GM21515 (cell line): ENCODE measurements around the gene CDKN1A.
"Not testable (repeated sequence)": the region's sequence is repeated elsewhere in the genome, so short reads cannot be mapped to it uniquely, and the experiment has no call there.

Experiments
- ATAC-seq: cut with Tn5 transposase; IDR thresholded peaks from one replicate; pipeline ENCODE4 v1.9.1; 2021; ENCODE audit not compliant: unreplicated experiment

The CDKN1A gene

GRCh38 chr6:36718560-36718959, 40.0 kb downstream of the CDKN1A start:
- ATAC-seq = no peak

DNA sequence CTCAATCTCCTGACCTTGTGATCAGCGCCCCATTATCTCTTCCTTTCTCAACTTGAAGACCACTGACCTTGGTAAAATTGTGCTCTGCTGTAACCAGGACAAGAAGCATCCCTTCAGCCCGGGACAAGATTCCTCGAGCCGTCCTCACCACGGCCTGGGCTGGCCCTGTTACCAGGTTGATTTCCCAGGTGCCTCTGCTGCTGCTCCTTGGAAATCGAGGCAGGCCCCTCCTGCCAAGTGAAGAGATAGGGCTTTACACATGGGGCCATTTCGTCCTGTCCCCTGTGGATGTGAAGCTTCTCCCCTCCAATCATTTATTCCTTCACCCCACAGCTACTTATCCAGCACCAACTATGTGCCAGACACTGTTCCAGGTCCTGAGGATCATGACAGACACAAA, 40.6 kb downstream of the CDKN1A start:
- ATAC-seq = no peak

DNA sequence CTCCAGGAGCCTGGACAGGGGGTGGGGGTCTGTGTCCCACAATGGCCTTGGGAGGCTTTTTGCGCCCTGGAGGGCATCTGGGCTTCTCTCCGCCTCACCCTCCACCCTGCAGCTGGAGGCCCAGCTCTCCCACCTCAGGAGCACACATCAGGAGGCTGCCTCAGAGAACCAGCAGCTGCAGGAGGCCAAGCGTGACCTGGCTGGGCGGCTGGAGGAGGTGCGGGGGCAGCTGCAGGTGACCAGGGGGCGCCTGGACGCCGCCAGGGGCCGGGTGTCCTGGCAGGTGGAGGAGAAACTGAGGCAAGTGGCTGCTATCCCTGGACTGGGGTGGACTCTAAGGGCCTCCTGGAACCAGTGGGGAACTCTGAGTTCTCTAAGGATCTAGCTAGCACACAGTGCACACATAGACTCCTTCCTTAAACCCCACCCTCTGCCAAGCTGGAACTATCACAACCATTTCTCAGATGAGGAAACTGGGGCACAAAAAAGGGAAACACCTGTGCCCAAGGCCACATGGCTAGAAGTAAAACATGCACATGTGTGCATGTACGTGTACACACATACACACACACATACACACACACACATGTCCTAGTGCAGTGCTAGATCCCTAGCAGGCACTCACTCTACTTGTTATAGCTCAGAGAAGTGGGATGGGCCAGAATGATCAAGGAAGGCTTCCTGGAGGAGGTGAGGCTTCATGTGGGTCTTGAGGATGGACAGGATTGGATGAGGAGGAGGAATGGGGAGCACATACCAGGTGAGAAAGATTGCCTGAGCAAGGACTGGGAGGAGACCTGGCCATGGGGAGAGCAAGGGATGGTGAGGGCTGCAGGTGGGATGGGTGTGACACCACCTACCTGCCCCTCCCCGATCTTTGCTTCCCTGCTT, 42.0 kb downstream of the CDKN1A start:
- ATAC-seq = no peak

DNA sequence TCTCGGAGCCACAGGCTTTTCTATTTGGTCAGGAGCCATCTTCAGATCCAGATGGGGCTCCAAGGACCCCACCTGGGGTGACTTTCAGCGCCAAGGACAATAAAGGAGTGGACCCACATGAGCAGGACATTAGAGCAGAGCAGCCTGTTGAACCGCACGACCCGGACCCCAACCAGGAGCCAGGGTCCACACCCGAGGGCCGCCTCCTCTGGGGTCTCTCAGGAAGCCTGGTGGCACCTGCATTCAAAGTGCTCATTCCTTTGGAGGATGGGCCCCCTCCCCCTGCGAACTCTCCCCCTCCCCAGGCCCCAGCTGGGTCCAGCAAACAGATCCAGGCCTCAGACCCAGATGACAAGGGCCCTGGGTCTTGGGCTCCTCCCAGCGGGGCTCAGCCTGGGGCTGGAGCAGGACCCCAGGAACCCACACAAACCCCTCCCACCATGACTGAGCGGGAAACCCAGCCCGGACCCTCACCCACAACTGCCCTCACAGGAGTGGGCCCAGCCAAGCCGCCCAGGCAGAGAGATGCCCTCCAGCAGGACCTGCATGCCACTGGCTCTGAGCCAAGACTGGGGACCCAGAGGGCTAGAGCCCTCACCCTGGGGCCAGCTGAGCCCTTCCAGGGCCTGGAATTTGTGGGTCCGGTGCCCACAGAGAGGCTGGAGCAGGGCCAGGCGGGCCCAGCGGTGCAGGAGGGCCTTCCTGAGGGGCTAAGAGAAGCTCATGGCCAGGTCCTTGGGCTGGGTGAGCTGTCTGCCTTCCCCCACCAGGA, 43.0 kb downstream of the CDKN1A start:
- no peak for ATAC-seq

DNA sequence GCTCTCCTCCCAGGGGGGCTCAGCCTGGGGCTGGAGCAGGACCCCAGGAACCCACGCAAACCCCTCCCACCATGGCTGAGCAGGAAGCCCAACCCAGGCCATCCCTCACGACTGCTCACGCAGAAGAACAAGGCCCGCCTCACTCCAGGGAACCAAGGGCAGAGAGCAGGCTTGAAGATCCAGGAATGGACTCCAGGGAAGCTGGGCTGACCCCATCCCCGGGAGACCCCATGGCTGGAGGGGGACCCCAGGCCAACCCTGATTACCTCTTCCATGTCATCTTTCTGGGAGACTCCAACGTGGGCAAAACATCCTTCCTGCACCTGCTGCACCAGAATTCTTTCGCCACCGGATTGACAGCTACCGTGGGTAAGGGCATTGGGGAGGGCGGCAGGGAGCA, 43.9 kb downstream of the CDKN1A start:
- ATAC-seq = no peak

GRCh38 chr6:36722879-36723278, 44.4 kb downstream of the CDKN1A start:
- ATAC-seq = no peak

GRCh38 chr6:36723992-36724391, 45.5 kb downstream of the CDKN1A start:
- not testable (repeated sequence) for ATAC-seq

DNA sequence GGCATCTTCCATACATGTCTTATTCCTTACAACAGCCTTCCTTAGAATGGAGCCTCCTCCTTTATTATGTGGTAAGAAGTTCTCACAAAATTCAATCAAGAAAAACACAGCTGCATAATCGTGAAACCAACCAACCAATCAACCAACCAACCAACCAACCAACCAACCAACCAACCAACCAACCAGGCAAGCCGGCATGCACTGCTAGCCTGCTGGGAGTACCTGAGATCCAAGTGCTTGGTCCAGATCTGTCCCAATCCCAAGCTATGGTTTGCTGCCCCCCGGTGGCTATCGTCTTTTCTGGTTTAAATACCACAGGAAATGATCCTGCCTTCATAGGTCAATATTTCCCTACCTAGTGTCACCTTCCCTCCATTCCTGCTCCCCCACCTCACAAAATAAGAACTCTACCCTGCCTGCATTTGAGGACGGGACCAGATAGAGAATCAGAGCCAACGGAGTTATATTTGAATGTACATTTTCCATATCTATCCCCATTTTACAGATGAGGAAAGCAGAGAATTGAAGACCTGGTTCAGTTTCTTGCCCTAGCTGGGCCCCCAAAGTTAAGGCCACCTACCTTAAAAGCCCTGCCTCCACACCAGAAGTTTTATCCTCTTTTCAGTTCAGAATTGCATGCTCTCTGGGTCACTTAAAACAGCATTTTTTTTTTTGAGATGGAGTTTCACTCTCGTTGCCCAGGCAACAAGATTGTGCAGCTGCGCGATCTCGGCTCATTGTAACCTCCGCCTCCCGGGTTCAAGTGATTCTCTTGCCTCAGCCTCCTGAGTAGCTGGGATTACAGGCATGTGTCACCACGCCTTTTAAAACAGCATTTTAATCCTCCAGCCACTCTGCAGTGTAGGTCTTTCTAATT, 46.2 kb downstream of the CDKN1A start:
- no peak for ATAC-seq

DNA sequence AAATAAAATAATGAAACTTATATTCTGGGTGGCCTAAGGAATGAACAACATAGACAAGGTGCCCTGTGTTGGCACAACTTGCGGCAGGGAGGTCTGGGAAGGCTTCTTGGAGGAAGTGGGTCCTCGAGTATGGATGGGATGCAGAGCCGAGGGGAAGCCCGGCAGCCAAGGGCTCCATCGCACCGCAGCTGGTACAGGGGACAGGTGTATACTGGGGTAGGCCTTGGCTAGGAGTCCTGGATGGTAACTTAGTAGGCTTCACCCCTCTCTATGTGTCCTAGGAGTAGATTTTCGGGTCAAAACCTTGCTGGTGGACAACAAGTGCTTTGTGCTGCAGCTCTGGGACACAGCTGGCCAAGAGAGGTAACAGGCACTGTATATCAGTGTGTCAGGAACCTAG, 47.1 kb downstream of the CDKN1A start:
- no peak for ATAC-seq

DNA sequence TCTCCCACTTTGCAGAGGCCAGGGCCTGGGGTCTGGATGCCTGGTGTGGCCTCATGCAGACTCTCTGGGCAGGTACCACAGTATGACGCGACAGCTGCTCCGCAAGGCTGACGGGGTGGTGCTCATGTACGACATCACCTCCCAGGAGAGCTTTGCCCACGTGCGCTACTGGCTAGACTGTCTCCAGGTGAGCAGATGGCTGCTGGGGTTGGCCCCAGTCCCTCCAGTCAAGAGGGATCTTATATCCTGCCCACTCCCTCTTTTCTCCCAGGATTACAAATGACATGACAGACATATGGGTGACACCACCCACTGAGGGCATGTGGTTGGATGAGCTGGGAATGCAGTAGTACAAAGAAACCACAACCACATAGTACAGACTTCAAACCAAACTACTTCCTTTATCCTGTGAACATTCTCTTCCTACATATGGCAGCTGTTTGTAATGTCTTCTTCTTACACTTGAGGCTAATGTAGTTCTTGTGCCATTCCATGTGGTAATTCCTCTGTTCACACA, 49.0 kb downstream of the CDKN1A start:
- no peak for ATAC-seq

DNA sequence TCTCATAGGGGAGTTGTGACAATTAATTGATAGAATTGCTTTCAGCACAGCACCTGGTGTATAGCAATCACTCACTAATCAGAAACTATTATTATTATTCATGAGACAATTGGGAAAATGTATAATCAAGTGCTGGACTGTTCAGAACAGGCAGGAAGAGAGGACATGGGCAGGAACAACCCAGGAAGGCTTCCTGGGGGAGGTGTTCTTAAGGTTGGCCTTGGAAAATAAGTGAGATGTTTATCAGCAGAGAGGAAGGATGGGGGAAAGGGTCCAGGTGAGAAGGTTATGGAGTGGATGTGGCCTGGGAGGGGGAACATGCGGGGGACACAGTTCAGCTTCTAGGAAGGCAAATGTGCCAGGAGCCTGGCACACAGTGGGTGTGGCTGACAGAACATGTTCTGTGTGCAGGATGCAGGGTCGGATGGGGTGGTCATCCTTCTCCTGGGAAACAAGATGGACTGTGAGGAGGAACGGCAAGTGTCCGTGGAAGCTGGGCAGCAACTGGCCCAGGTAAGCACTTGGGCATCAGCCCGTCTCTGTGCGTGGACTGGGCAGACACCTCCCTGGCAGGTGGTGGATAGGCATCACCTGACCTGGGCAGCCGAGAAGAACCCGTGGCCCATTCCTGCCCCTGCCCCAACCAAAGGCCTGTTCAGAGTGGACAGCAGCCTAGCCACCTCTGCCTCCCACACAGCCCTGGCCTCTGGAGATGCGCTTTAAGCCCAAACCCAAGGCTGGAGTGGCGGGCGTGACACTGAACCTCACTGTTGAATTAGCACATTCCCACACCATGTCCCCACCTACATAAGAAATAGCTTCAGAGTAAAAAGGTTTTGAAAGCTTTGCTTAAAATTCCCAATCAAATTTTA, 50.0 kb downstream of the CDKN1A start:
- no peak for ATAC-seq

- ATAC-seq = no peak
Measured at GRCh38 chr6:36729161-36729524, 50.6 kb downstream of the CDKN1A start.

- no peak for ATAC-seq
Measured at GRCh38 chr6:36730424-36731380, 52.2 kb downstream of the CDKN1A start.

GRCh38 chr6:36731622-36732310, 53.3 kb downstream of the CDKN1A start:
- ATAC-seq = no peak

- ATAC-seq = no peak
Measured at GRCh38 chr6:36733300-36733699, 54.8 kb downstream of the CDKN1A start.

DNA sequence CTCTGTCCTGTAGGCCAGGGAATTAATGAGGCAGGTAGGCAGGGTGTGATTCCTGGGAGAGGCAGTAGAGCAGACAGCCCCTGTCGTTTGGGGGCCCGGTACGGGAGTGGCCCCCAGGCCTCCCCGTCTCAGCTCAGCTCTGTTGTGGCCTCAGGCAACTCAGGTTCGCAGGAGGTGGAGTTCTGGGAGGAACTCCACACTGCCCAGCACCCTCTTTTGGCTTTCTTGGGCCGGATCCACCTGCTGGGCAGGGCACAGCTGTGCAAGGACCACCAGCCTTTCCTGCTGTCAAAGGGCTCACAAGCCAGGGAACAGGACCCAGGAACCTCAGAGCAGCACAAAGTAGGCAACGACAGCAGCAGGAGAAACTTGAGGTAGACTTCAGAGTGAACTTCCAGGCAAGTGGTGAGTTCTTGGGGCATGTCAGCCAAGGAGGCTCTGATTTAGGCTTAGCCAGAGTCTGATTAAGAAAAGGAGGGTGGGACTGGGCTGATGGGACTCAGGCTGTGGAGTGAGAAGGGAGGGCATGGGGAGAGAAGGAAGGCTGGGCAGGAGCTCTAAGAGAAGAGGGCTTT, 56.1 kb downstream of the CDKN1A start:
- ATAC-seq = no peak

DNA sequence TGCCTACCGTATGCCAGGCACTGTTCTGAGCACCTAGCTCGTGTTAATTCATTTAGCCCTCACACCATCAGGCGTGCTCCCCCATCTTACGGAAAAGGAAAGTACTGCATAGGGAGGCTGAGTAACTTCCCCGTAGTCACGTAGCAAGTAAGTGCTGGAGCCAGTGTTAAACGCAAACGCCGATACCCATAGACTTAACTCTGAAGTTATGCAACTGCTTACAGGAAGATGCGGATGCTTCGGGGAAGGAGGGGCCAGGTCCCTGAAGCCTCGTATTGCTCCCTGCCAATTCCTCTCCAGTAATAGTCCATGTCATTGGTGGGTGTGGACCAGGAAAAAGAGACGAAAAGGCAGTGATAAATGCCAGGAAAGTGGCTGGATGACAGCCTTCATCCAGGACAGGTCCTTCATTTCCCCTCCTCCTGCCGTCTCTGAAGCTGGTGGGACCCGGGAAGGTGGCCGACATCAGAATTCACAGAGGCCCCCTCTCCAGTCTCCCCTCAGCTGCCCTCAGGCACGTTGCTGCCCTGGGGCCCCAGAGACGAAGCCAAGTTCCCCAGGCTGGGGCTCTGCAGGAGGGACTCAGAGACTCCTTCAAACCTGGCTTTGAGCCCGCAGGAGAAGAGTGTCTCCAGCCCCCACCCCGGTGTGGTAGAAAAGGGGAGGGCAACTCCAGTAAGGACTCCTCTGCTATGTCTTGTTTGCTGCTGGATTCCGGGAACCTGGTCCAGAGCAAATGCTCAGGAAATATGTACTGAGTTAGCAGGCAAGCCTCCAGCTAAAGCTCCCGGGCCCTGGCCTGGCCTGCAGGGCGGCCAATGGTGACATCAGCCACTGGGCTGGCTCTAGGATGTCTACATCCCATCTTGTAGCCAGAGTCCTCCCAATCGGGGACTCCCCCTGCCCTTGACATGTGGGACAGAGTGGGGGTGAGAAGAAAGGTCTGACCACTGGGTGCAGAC, 56.9 kb downstream of the CDKN1A start:
- no peak for ATAC-seq
